Hematopoietic multipotent progenitor cell (in vitro differentiated cells): Measurements from ENCODE around the gene CRTAP. TPM values are rescaled to one million over a fixed set of nuclear protein-coding genes. Genes with fewer than 3 reads are reported as not detected.
"Not testable (repeated sequence)": the region's sequence is repeated elsewhere in the genome, so short reads cannot be mapped to it uniquely, and the experiment has no call there.

Experiments used
- DNase-seq, 3 donors: peaks; one replicate each; pipeline ENCODE4 v3.0.0-alpha.2; 2011 to 2015; ENCODE audit warnings: low read depth in 2 of 3, low spot score in 2 of 3
- total RNA-seq: library from RNA; depleted of rRNA; stranded (reverse); fragments of >200 nt; gene quantifications from one replicate; pipeline ENCODE4 v1.2.3, GENCODE V29; 2012

CRTAP gene
- 35.3 TPM for total RNA-seq

GRCh38 chr3:33113772-33114621, at the start of gene CRTAP:
CRTAP (plus strand) TSS chr3:33114014; CDS start chr3:33114078, 64 bp downstream.
- DNase-seq = peak; percentile 64 to 97 (median 96)

- peak in 1 of 3 donors; percentile 9 for DNase-seq
These were observed 48.9 kb upstream of the CRTAP start for GRCh38 chr3:33064929-33065328.

GRCh38 chr3:33067484-33067883, 46.3 kb upstream of the CRTAP start:
- no peak for DNase-seq

- DNase-seq = not testable (repeated sequence)
These were observed 44.0 kb upstream of the CRTAP start for GRCh38 chr3:33069862-33070261.

- DNase-seq = no peak
These were observed 42.6 kb upstream of the CRTAP start for GRCh38 chr3:33071181-33071580.

- no peak for DNase-seq
These were observed 41.9 kb upstream of the CRTAP start for GRCh38 chr3:33071946-33072345.

GRCh38 chr3:33074217-33075067, 39.4 kb upstream of the CRTAP start:
- DNase-seq = peak; percentile 49 to 81 (median 70)

- DNase-seq = no peak
These were observed 37.8 kb upstream of the CRTAP start for GRCh38 chr3:33075995-33076394.

GRCh38 chr3:33076952-33077351, 36.9 kb upstream of the CRTAP start:
- DNase-seq = no peak

- DNase-seq = no peak
These were observed 35.8 kb upstream of the CRTAP start for GRCh38 chr3:33077976-33078375.

GRCh38 chr3:33079813-33080212, 34.0 kb upstream of the CRTAP start:
- not testable (repeated sequence) for DNase-seq

- DNase-seq = no peak
These were observed 32.0 kb upstream of the CRTAP start for GRCh38 chr3:33081812-33082211.

GRCh38 chr3:33083958-33084357, 29.9 kb upstream of the CRTAP start:
- DNase-seq = no peak

GRCh38 chr3:33088691-33089090, 25.1 kb upstream of the CRTAP start:
- DNase-seq = no peak

- no peak for DNase-seq
These were observed 24.3 kb upstream of the CRTAP start for GRCh38 chr3:33089515-33089914.

- no peak for DNase-seq
These were observed 22.1 kb upstream of the CRTAP start for GRCh38 chr3:33091746-33092145.

GRCh38 chr3:33092496-33093254, 21.1 kb upstream of the CRTAP start:
- no peak for DNase-seq

- no peak for DNase-seq
These were observed 20.0 kb upstream of the CRTAP start for GRCh38 chr3:33093847-33094246.

GRCh38 chr3:33095436-33095835, 18.4 kb upstream of the CRTAP start:
- DNase-seq = no peak

GRCh38 chr3:33096093-33096868, 17.5 kb upstream of the CRTAP start:
- DNase-seq = peak in 2 of 3 donors; percentile 49 to 73
